HT-29 (cell line): ENCODE measurements around the gene LIMS2. TPM values are rescaled to one million over a fixed set of nuclear protein-coding genes. Genes with fewer than 3 reads are reported as not detected.
A peak's percentile ranks its signal among the peaks of the same experiment; 100 is the strongest.

Source experiments
- DNase-seq: peaks from one replicate; pipeline ENCODE4 v3.0.0-alpha.2; 2015; ENCODE audit warnings: low spot score
- total RNA-seq: library from RNA; depleted of rRNA; stranded (reverse); fragments of >200 nt; shearing (Covaris generic); gene quantifications from 2 replicates; pipeline ENCODE4 v1.2.3, GENCODE V29; 2014; rRNA removed

Gene LIMS2
- total RNA-seq, result 30.6 and 32.0 TPM in 2 replicates

DNA sequence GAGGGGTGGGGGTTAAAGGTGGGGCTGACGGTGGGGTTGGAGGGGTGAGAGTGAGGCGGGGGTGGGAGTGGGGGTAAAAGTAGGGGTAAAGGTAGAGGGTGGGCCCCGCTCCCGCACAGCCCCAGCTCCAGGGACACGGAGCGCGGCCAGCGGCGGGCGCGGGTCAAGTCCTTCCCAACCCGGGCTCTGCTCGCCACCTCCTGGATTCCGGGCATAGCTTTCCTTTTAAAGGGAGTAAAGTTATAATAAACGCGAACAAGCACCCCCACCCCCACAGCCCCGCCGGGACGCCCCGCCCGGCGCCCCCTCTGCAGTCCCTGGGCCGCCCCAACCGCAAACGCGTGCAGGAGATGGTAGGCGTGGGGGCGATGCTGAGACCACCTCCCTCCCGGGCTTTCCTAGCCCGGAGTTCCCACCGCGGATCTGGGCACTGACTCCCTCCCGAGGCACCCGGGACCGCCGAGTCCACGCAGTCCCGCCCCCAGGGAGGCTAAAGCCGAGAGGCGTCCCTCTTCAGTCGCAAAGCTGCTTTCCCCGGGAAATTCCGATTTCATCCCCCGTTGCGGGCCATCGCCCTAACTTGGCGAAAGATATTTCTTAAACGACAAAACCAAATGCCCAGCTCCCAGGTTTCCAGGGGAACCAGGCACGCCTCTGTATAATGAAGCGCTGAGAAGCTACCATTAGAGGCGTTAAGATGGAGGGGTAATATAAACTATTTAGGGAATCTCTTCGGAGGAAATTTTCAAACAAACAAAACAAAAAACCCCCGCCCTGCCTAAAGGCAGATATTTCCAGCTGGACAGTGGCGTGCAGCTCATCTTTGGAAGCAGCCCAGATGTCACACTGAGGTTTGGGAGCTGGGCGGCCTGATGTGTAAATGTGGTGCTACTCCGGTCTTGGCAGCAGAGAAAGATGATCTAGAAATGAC is at the start of gene LIMS2:
LIMS2 (minus strand) TSS at position 200 of the 931 bp plus-strand sequence. CDS start 506 bp downstream, outside the sequence.
- DNase-seq, result no peak

- DNase-seq, result no peak
These were observed 47.5 kb upstream of the LIMS2 start for GRCh38 chr2:127722807-127723206.

GRCh38 chr2:127721978-127722355 is 46.6 kb upstream of the LIMS2 start:
- DNase-seq, result no peak

DNA sequence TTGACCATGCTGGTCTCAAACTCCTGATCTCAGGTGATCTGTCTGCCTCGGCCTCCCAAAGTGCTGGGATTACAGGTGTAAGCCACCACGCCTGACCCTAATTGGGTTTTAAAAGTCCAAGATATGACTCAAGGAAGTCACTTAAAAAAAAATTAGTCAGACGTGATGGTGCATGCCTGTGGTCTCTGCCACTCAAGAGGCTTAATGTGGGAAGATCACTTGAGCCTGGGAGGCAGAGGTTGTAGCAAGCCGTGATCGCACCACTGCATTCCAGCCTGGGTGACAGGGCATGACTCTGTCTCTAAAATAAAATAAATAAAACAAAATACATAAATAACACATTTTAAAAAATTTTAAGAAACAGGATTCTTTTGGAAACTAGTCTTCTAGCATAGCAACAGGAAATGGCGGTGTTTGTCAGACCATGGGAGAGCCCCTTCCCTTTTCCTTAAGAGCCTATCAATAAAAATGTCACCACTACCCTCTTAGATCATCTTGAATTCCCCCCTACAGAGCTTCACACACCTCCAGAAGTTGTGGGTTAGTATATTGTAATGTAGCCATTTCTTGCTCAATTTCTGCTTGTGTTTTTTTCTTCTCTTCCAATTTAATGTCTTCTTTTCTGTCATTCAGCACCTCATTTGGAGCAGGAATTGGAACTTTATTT is 46.1 kb upstream of the LIMS2 start:
- no peak for DNase-seq

DNA sequence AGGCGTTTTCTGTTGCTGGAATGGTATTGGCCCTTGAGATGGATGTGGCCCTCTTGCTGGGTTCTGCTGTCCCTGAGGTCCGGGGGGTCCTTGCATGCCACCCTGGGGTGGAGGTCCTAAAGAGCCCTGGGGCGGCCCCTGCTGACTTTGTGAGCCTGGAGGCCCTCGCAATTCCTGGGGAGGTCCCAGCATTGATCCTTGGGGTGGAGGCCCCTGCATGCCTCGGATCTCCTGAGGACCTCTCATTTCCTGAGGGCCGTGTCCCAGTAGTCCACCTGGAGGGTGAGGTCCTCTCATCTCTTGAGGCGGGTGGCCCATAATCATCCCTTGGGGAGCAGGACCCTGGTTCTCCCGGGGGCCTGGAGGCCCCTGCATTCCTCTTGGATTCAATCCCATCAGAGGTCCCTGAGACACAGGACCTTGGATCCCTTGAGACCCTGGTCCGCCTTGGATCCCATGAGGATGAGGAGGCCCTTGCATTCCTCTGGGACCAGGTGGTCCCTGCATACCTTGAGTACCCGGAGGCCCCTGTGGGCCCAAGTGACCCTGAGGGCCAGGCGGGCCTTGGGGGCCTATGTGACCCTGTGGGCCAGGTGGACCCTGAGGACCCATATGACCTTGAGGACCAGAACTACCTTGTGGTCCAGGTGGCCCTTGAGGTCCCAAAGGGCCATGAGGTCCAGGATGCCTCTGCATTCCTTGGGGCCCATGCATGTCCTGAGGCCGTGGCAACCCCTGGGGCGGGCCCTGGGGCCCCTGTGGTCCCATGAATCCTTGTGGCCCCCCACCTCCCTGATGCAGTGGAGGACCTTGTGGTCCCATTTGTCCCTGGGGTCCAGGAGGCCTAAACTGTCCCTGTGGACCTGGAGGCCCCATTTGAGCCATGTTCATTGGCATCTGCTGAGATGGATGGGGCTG is 44.2 kb upstream of the LIMS2 start:
- no peak for DNase-seq

- DNase-seq, result no peak
These were observed 42.9 kb upstream of the LIMS2 start for GRCh38 chr2:127718271-127718670.

GRCh38 chr2:127715778-127716449 is 40.6 kb upstream of the LIMS2 start:
- no peak for DNase-seq

DNA sequence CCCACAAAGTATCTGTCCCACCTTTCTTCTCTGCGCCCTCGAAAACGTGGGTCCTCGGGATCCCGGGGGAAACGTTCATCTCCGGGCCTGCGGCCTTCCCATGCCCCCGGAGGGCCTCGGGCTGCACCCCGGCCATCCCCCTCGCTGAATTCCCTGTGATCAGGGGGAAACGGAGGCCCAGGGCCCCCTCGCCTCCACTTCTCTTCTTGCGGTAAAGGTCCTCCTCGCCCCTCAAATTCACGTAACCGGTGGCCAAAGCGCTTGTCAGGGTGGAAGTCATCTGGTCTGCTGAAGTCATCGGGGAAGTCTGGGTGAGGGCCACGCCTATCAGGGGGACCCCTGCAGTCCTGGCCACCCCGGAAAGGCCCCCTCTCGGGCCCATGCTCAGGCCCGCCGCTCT is 38.2 kb upstream of the LIMS2 start:
- DNase-seq, result no peak

DNA sequence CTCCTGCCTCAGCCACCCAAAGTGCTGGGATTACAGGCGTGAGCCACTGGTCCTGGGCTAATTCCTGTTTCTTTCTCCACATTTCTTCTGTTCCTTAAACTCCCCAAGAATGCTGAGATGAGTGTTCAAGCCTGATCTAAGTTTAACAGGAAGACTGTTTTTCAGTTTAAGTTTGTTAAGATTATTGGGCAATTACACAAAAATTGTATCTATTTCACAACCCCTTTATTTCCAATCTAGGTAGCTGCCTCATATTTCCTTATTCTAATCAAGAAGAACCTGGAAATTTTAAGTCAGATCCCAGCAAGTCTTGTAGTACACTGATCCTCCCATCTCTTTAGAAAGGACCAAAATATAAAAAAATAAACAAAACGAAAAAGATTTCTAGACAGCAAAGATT is 37.7 kb upstream of the LIMS2 start:
- no peak for DNase-seq

DNA sequence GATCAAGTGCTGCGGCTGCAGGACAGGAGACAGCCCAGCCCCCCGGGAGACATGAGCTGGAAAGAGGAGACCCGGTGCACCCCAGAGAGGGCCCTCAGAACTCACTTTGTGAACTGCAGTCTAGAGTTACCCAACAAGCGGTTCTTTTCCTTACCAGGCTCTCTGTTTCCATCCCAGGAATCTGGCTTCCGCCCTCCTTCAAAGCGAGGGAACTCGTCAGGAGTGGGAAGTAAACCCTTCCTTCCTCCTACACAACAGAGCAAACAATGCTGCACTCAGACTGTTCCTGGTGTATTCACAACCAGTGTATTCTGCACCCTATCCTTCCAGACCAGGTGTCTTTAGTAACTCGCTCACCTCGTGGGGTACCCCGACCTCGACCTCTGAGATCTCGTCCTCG is 34.0 kb upstream of the LIMS2 start:
- no peak for DNase-seq

- no peak for DNase-seq
These were observed 32.7 kb upstream of the LIMS2 start for GRCh38 chr2:127707890-127708648.

GRCh38 chr2:127706215-127706990 is 31.1 kb upstream of the LIMS2 start:
- DNase-seq, result no peak

- no peak for DNase-seq
These were observed 30.2 kb upstream of the LIMS2 start for GRCh38 chr2:127705391-127706065.

GRCh38 chr2:127704641-127705390 is 29.5 kb upstream of the LIMS2 start:
- no peak for DNase-seq

GRCh38 chr2:127703282-127703681 is 28.0 kb upstream of the LIMS2 start:
- DNase-seq, result no peak

DNA sequence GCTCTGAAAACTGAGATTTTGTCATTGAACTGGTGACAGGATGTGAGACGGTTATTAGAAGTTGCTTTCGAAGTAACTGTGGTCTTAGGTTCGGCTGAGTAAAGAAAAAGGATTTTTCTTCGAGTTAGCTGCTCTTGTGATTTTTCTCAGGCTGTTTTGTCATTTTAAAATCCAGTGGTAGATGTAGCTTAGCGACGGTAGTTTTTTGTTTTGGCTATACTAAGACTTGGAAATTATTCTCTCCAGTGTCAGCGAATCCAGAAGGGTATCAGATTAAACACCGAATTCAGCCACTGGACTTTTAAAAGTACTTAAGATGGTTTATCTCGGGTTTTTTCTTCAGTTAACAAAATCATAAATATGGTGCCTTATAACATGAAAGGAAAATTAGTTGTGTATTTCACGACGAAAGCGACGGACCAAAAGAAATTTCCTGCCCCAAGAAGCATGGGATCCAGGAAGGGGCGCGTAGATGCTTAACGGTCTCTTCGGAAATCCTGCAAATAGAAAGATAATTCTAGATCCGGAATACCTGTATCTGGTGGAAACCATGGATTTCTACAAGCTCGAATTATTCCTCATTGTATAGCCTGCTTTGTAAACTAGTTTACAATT is 27.2 kb upstream of the LIMS2 start:
- no peak for DNase-seq

DNA sequence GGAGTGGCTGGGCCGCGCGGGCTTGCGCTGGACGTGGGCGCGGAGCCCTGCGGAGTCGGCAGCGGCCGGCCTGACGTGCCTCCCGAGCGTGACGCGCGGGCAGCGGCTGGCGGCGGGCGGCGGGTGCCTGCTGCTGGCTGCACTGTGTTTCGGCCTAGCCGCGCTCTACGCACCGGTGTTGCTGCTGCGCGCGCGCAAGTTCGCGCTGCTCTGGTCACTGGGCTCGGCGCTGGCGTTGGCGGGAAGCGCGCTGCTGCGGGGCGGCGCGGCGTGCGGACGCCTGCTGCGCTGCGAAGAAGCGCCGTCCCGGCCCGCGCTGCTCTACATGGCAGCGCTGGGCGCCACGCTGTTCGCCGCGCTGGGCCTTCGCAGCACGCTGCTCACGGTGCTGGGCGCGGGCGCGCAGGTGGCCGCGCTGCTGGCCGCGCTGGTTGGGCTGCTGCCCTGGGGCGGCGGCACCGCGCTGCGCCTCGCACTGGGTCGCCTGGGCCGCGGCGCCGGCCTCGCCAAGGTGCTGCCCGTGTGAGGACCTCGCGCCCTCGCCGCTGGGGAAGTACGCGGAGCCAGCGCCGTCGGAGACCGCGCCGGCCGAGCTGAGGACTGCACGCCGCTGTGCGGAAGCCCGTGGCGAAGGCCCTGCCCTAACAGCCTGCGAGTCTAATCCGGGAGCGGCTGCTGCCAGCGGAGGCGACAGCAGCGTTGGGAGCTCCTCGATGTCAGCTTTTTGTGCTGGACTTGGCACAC is 26.5 kb upstream of the LIMS2 start:
- DNase-seq, result peak; percentile 82
